ENCODE results near the gene APOOL. TPM values are rescaled to one million over a fixed set of nuclear protein-coding genes. Genes with fewer than 3 reads are reported as not detected.

The APOOL gene
- total and polyA plus RNA-seq, 12 donors: 2.7 to 37.7 (median 18.4) TPM

- WGBS, 4 donors: 58 to 86% (median 71%) methylated on average over 3 of the region's 3 CpGs
- H3K4me3 ChIP-seq: no peak overlapping the region
- no peak overlapping the region for H3K27ac ChIP-seq
- intact Hi-C loops (cut with DNase I): loop anchor here in 1 of 2 donors (10.0 kb wide), 1 partner anchor 292 kb away; no protein-coding TSS in a partner anchor
- H3K4me1 ChIP-seq (replicated peaks in 1 of 2): no peaks in the 10 kb centered on the region
- H3K36me3 ChIP-seq (replicated peaks in 1 of 2): no peaks in the 10 kb centered on the region
- DNase-seq: no peak
- no peak for TF ChIP-seq POLR2A (IDR thresholded peaks at IDR 0.05)
- TF ChIP-seq, protein P1, sequence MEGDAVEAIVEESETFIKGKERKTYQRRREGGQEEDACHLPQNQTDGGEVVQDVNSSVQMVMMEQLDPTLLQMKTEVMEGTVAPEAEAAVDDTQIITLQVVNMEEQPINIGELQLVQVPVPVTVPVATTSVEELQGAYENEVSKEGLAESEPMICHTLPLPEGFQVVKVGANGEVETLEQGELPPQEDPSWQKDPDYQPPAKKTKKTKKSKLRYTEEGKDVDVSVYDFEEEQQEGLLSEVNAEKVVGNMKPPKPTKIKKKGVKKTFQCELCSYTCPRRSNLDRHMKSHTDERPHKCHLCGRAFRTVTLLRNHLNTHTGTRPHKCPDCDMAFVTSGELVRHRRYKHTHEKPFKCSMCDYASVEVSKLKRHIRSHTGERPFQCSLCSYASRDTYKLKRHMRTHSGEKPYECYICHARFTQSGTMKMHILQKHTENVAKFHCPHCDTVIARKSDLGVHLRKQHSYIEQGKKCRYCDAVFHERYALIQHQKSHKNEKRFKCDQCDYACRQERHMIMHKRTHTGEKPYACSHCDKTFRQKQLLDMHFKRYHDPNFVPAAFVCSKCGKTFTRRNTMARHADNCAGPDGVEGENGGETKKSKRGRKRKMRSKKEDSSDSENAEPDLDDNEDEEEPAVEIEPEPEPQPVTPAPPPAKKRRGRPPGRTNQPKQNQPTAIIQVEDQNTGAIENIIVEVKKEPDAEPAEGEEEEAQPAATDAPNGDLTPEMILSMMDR (IDR thresholded peaks at IDR 0.05): no peak
- no peaks in the 10 kb centered on the region for H3K27me3 ChIP-seq
- no peaks in the 10 kb centered on the region for H3K9me3 ChIP-seq (replicated peaks in 1 of 3)
Observed at GRCh38 chrX:85037114-85037513, 33.4 kb downstream of the APOOL start.

GRCh38 chrX:85051627-85052026, 48.0 kb downstream of the APOOL start:
- no peaks in the 10 kb centered on the region for H3K4me1 ChIP-seq (replicated peaks in 1 of 2)
- intact Hi-C loops (cut with DNase I): no loop called here
- H3K4me3 ChIP-seq: no peak overlapping the region
- WGBS, 4 donors: 39 to 100% (median 84%) methylated on average over 1 of the region's 1 CpG
- no peak for DNase-seq
- H3K27me3 ChIP-seq: no peaks in the 10 kb centered on the region
- H3K27ac ChIP-seq: no peak overlapping the region
- no peak for TF ChIP-seq POLR2A (IDR thresholded peaks at IDR 0.05)
- TF ChIP-seq, protein P1 (IDR thresholded peaks at IDR 0.05): no peak
- H3K36me3 ChIP-seq (replicated peaks in 1 of 2): no peaks in the 10 kb centered on the region
- H3K9me3 ChIP-seq (replicated peaks in 1 of 3): no peaks in the 10 kb centered on the region

DNA sequence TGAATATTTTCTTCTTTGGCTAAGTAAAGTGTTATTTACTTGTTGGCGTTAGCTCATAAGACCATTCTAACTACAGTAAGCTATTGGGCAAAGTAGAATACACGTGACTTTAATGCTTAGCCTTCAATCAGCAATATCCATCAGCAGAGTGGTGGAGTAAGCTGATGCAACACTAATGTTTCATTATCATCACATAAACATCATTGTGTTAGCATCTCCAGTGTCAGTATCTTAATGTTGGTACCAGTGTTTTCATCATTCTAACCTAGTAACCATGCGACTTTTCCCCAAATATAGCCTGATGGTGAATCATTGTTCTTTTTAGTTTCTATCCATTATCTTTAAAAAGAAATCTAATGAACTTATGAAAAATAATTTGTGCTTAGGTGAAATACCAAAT, 48.5 kb downstream of the APOOL start:
- WGBS, 4 donors: 34 to 51% (median 41%) methylated on average over 3 of the region's 3 CpGs
- TF ChIP-seq POLR2A (IDR thresholded peaks at IDR 0.05): no peak
- TF ChIP-seq, protein P1 (IDR thresholded peaks at IDR 0.05): no peak
- no peaks in the 10 kb centered on the region for H3K9me3 ChIP-seq (replicated peaks in 1 of 3)
- H3K27me3 ChIP-seq: no peaks in the 10 kb centered on the region
- no peaks in the 10 kb centered on the region for H3K36me3 ChIP-seq (replicated peaks in 1 of 2)
- H3K4me1 ChIP-seq (replicated peaks in 1 of 2): no peaks in the 10 kb centered on the region
- intact Hi-C loops (cut with DNase I): no loop called here
- H3K27ac ChIP-seq: no peak overlapping the region
- no peak for DNase-seq
- no peak overlapping the region for H3K4me3 ChIP-seq

DNA sequence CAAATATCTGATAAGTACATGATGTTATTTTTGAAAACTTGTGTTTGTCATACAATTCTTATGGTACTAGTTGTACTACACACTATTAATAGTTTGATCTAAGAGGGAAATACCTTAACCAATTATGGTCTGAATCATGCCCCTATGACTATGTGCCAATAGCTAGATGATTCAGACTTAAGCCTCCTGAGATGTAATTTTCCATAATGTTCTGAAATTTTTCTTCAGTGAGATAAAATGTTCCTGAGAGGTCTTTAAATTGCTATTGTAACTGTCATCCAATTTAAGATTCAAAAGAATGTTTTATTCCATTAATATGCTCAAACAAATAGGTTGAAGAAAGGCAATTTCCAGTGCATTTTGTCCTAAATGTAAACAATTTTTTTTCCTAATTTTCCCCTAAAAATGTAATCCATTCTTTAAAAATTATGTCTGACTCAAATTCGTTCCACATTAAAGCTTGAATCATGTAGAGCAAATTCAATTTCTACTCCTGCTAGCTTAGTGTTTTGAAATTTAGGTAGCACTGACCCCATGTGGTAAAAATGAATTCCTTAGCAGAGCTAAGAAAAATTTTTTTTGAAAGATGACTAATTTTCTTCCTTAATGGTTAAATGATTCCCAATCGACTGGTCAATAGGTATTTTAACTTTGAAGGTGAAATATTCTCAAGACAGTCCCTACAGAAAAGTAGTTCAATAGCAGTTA, 49.1 kb downstream of the APOOL start:
- Histone ChIP-seq H3K27ac (no peak overlapping the region), H3K9me3 (replicated peaks in 1 of 3) (no peaks in the 10 kb centered on the region), H3K27me3 (no peaks in the 10 kb centered on the region), H3K4me1 (replicated peaks in 1 of 2) (no peaks in the 10 kb centered on the region), H3K36me3 (replicated peaks in 1 of 2) (no peaks in the 10 kb centered on the region), H3K4me3 (no peak overlapping the region)
- WGBS, 4 donors: 15 to 36% (median 24%) methylated on average over 2 of the region's 2 CpGs
- intact Hi-C loops (cut with DNase I): no loop called here
- DNase-seq: no peak
- TF ChIP-seq, protein P1 (IDR thresholded peaks at IDR 0.05): peak in 5 of 6 experiments; percentile 22 to 43 (median 30)
- TF ChIP-seq POLR2A (IDR thresholded peaks at IDR 0.05): no peak
